ENCODE data around the gene ALAD. TPM values are rescaled to one million over a fixed set of nuclear protein-coding genes. Genes with fewer than 3 reads are reported as not detected.
"Not testable (repeated sequence)": the region's sequence is repeated elsewhere in the genome, so short reads cannot be mapped to it uniquely, and the experiment has no call there.

ALAD gene
- total RNA-seq, 1 donor from 2014 or later: 36.6 TPM

DNA sequence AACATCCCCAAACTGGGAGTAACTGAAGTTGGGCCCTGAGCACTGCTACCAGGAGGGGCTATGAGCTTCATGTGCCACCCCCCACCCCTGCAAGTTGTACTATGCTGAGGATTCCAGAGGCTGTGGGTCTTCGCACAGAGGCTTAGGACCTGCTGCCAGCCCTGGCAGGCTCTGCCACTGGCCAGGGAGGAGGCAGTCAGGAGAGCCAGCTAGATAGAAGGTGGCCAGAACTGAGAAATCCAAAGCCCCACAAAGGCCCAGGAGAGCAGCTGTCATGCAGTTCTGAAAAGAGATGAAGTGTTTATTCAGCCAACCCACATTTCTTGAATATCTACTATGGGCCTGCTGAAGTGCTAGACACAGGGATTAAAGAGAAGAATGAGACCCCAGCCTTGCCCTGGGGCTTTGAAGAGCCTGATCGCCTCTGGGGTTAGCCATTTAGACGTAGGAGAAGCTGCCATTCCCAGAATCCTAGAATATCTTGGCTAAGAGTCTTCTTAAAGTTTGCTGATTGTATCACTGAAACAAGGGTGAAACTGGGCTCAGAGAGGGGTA is 1.4 kb downstream of the ALAD start:
- intact Hi-C loops (cut with micrococcal nuclease): loop anchor here (5.0 kb wide), 1 partner anchor 682 kb away; the partner anchor contains the start of gene INIP

DNA sequence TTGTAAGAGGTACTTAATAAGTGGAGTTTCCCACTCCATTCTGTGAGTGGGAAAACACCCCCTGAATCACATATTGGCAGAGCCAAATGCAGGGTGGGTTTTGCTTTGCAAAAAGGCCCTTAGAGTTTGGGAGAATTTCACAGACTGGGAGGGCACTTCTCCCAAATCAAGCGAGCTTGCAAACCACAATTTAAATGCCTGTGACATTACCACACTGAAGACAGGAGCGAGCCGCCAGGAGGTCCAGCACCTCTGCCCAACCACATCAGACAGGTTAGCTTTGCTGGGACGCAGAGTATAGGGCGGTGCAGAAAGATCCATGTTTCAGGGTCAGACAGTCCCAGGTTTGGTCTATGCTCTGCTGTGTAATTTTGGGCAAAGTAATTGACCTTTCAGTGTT is 2.3 kb downstream of the ALAD start:
- intact Hi-C loops (cut with micrococcal nuclease): no loop called here

DNA sequence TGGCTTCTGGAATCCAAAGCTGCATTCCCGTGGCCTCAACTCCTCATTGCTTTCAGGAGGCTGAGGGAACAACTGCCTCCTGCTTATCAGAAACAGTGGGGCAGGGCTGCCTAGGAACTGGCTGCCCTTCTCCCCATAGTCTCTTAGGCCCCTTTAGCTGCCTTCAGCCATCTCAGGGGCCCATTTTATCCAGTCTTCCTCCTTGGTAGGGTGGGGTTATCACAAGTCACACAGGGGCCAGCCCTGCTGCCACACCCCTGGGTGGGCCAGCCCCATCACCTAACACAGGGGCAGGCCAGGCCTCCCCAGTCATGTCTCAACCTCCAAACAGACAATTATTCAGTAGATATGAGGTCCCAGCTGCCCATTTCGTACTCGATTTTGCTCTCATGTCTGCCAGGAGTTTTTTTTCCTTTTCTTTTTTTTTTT is 3.9 kb downstream of the ALAD start:
- intact Hi-C loops (cut with micrococcal nuclease): no loop called here

DNA sequence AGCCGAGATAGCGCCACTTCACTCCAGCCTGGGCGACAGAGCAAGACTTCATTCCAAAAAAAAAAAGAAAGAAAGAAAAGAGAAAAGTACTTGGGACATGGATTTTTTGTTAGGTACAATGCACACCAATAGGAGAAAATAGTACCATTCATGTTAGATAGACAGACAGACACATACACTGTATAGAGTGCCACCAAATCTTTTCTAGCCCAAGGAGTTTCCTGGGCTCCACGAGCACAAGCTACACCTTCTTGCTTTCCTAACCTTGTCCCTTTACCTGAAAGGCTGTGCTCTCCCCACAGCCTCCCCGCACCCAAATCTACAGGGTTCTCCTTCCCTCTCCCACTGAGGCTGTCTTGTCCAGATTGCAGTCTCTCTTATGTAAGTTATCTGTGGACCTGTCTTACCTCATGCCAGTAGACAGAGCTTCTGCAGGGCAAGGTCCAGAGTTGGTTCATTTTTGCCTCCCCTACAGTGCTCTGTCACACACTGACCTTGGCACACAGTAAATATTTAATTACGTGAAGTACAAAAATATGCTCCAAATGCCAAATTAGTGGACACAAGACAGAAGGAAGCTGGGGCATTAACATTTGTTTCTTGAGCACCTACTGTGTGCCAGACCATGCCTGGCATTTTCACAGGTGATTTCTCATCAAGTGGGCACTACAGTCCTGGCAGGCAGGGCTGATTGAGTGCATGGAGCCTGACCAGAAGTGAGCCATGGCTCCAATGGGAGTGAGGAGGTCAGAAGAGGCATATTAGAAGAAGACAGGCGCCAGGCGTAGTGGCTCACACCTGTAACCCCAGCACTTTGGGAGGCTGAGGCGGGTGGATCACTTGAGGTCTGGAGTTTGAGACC is 5.9 kb downstream of the ALAD start:
- intact Hi-C loops (cut with micrococcal nuclease): no loop called here

DNA sequence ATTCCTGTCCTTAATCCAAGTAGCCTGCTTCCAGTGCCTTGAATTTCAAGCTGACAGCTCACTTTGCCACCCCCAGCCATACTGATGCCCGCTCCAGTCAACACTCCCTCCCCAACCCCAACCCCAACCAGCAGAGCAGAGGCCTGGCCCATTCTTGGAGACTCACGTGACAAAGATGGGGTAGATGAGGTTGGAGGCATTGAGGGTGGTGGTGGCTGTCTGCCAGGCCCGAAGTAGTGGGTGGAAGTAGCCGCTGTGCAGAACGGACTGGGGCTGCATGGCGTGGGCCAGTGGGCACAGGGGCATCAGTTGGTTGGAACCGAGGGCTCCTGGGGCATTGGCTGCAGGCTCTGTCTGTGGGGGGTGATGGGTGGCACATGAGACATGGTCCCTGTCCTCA is 7.8 kb downstream of the ALAD start:
- intact Hi-C loops (cut with micrococcal nuclease): no loop called here

DNA sequence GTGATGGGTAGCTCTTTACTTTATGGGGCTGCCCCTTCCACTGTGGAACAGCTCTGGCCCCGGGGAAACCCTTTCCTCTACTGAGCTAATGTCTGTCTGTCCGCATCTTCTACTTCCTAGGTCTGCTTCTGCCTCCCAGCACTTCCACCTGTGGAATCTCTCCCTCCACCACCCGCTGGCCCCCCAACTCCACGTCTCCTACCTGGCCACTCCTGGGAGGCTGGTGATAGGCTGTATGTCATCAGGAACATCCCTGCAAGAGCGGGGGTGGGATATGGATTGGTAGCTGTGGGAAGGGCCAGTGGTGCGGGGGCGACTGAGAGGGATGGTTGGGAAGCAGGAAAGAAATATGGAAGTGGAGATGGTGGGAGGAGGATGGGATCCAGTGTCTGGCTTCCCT is 9.2 kb downstream of the ALAD start:
- intact Hi-C loops (cut with micrococcal nuclease): no loop called here

DNA sequence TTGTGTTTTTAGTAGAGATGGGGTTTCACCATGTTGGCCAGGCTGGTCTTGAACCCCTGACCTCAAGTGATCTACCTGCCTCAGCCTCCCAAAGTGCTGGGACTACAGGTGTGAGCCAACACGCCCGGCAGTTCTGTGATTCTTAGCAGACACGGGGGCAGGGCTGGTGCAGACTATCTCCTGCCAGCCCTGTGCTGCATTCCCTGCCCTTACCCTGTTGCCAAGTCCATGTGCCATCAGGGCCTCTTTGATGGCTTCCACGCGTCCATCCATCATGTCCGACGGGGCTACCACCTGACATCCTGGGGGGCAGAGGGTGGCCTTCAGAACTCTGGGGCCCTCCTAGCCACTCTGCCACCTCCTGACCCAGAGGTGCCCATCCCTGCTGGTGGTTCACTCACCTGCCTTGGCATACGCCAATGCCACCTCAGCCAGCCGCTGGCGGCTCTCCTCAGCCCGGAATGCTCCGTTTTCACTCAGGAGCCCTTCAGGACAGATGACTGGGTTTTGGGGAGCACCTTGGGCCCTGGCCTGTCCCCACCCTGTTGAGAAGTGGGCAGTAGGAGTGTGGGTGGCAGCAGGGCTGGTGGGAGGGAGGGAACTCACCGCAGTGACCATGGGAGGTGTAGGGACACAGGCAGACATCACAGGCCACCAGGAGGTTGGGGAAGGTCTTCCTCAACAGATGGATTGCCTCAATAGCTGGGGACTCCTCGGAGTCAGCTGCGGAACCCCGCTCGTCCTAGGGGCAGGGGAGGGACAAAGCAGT is 10.7 kb downstream of the ALAD start:
- intact Hi-C loops (cut with micrococcal nuclease): no loop called here

DNA sequence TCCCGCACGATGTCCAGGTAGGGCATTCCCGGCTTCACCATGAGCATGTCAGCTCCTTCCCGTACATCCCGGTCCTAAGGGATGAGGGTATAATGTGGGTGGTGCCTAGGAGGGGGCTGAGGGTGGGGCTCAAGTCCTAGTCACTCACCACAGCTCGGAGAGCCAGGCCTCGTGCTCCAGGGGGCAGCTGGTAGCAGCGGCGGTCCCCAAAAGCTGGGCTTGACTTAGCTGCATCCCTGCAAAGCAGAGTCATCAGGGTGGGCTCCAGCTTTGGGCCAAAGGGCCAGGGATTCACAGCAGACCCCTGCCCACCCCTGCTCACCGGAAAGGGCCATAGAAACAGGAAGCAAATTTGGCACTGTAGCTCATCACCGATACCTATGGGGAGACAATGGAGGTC is 11.6 kb downstream of the ALAD start:
- intact Hi-C loops (cut with micrococcal nuclease): no loop called here

DNA sequence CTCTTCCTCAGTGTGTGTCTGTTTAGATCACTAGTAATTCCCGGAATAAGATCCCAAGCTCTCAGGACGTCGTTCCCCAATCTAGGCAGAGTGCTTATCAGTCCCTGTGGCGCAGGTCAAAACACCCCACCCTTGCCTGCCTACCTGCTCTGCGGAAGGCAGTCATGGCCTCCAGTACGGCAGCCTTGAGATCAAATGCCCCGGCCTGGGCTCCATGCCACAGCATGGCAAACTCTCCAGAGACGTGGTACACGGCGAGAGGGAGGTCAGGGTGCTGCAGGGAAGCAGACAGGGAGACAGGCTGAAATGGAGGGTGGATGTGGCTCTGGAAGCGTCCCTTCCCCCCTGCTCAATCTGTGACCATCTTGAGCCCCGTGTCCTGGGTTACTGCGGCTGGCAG is 12.3 kb downstream of the ALAD start:
- intact Hi-C loops (cut with micrococcal nuclease): no loop called here

DNA sequence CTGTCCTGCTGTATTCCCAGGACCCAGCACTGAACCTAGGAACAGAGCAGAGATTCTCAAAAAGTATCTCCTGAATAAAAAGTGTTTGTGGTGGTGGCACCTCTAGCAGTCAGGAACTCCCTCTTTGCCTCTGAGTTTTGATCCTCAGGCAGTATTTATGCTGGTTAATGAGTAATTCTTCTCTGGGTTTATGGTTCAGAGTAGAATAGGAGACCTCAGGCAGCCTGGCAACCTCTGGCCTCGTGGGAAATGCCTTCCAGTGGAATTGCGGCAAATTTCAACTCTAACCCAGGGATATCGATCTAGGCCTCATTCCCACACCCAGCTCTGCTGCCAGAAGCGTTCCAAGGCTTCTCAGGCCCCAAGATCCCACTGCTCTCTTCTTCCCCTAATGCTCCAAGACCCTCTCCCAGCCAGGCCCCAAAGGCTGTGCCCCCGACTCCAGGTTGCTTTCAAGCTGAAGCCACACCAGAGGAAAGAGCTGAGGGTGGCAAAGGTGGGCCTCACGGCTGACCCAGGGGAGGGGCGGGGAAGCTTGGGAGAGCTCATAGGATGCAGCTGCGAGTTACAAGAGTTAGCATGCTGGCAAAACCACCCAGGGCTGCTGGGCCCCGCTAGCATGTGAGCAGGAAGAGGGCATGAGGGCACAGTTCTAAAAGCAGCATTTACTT is 13.4 kb downstream of the ALAD start:
- intact Hi-C loops (cut with micrococcal nuclease): no loop called here

DNA sequence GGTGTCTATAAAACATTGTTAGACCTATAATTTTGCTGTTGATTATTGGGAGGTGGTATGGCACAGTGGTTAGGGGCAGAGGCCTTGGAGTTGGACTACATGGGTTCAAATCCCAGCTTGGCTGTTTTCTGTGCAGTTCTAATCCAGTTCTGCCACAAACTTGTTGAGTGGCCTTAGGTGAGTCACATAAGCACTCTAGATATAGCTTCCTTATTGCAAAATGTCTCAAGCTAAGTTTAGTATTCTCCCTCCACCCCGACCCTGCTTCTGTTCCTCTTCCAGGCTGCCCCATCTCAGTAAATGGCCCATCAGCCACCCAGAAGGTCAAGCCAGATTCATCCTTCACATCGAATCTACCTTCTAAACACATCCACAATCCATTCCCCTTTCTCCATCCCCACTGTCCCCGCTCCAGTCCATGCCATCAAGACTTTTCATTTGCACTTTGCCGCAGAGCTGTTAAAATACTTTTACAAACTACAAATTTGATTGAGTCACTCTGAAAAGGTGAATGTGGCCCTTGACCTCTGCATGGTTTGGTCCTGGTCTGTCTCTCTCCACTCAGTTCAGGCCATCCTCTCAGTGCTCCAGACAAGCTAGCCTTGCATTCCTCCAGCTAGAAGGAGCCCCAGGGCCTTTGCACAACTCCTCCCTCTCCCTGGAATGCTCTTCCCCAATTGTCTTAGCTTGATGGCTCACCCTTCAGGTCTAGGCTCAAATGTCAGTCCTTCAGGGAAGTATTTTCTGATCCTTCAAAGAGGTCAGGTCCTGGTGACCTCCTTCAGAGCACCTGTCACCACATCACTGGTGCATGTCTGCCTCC is 14.3 kb downstream of the ALAD start:
- intact Hi-C loops (cut with micrococcal nuclease): no loop called here

DNA sequence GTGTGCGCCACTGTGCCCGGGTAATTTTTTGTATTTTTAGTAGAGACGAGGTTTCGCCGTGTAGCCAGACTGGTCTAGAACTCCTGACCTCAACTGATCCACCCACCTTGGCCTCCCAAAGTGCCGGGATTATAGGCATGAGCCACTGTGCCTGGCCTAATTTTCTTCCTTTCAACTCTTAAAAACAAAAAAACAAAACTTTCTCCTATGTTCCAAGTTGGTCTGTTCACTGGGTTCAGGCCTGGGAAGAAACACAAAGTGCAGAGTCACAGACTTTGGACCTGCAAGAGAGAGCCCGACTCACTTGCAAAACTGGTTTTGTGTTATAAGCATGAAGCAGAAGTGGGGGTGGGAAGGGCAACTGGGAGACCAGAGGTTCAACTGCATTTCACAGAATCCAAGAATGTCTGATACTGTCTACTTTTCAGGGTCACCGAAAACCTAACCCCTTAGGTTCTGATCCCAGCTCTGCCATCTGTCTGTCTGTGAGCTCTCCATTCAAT is 19.1 kb downstream of the ALAD start:
- intact Hi-C loops (cut with micrococcal nuclease): no loop called here

DNA sequence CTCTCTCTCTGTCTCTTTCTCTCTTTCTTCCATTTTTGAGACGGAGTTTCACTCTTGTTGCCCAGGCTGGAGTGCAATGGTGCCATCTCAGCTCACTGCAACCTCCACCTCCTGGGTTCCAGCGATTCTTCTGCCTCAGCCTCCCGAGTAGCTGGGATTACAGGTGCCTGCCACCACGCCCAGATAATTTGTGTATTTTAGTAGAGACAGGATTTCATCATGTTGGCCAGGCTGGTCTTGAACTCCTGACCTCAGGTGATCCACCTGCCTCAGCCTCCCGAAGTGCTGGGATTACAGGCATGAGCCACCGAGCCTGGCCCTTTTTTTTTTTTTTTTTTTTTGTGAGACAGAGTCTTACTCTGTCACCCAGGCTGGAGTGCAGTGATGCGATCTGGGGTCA is 19.6 kb downstream of the ALAD start:
- intact Hi-C loops (cut with micrococcal nuclease): not testable (repeated sequence)

DNA sequence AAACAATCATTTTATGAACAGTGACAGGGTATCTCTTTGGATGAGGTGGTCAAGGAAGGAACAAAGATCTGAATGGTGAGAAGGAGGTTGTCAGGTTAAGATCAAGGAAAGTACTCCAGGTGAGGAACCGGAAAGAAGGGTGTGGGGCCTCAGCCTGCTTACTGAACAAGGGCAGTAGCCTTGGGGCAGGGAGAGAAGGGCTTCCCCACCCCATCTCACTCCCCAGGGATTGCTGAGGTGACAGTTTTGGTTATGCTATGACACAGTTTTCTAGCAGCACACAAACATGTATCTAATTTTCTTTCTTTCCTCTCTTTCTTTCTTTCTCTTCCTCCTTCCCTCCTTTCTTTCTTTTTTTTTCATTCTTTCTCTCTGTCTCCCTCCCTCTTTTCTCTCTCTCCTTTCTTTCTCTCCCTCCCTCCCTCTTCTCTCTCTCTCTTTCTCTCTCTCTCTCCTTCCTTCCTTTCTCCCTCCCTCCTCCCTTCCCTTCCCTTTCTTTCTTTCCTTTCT is 20.2 kb downstream of the ALAD start:
- intact Hi-C loops (cut with micrococcal nuclease): no loop called here

DNA sequence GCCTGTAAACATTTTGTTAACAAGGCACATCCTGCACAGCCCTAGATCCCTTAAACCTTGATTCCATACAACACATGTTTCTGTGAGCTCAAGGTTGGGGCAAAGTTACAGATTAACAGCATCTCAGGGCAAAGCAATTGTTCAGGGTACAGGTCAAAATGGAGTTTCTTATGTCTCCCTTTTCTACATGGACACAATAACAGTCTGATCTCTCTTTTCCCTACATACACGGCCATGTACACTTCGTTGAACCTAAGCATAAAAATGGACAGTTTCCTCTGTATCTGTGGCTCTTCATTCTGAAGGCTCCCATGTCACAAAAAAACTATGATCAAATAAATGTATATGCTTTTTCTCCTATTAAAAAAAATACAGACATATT is 21.3 kb downstream of the ALAD start:
- intact Hi-C loops (cut with micrococcal nuclease): not testable (repeated sequence)

DNA sequence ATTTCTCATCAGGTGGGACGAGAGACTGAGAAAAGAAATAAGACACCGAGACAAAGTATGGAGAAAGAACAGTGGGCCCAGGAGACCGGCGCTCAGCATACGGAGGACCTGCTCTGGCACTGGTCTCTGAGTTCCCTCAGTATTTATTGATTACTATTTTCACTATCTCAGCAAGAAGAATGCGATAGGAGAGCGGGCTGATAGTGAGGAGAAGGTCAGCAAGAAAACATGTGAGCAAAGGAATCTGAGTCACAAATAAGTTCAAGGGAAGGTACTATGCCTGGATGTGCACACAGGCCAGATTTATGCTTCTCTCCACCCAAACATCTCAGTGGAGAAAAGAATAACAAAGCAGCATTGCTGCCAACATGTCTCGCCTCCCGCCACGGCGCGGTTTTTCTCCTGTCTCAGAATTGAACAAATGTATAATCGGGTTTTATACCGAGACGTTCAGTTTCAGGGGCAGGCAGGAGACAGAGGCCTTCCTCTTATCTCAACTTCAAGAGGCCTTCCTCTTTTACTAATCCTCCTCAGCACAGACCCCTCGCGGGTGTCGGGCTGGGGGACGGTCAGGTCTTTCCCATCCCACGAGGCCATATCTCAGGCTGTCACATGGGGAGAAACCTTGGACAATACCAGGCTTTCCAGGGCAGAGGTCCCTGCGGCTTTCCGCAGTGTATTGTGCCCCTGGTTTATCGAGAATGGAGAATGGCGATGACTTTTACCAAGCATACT is 21.8 kb downstream of the ALAD start:
- intact Hi-C loops (cut with micrococcal nuclease): not testable (repeated sequence)

DNA sequence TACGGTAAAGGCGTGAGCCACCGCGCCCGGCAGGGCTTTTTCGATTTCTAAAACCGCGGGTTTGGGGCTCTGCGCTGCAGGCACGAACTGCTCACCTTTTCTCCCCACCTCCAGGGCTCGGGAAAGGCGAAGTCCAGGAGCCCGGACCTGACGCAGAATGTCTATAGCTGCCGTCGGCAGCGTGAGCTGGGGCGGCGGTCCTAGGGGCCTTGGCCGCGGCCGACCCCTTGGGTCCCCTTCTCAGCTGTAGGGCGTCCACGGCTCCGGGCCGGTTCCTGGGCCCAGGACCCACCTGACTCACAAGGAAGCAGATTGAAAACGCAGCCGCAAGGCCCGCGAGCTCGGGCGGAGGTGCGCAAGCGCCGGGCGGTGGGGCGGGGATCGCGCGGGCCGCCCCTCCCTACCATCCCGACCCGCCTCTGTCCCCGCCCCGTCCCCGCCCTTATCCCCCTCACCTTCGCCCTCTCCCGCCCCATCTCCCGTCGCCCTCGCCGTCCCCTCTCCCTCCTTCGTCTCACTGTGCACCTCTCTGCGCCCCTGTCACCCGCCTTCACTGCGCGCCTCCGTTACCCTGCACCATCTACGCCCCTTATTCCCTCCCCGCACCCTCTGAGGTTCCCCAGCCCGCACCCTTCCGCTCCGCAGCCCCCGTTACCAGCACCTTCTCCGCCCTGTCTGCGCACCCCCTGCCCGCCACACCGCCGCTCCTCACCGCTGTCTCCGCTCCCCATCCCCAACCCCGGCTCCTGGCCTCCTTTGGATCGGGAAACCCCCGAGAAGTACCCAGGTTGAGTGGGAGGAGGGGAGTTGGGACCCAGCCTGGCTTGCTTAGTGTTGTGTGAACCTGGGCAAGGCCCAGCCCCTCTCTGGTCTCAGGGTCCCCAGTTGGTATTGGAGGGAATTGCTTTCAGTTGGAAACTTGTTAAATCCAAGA is 24.2 kb downstream of the ALAD start, which contains the start of gene HDHD3:
Gene HDHD3, minus strand, starts transcription at position 353 of the 934 bp plus-strand sequence. CDS start 2,632 bp downstream, outside the sequence.
- intact Hi-C loops (cut with micrococcal nuclease): loop anchor here (1.0 kb wide), 6 partner anchors 24 to 156 kb away; partner anchors contain the start of genes ALAD, C9orf43, CDC26 and FKBP15

Measured in T-helper 2 cell treated with Interferon-gamma antibody and Interleukin-4, amounts not matched to agents 100 ng/mL and 5 ng/mL, for 36 hours (primary cell).